Kidney (tissue), 14 donors: ENCODE measurements around the gene ELK3. TPM values are rescaled to one million over a fixed set of nuclear protein-coding genes. Genes with fewer than 3 reads are reported as not detected.
A peak's percentile ranks its signal among the peaks of the same experiment; 100 is the strongest.

Experiments
- DNase-seq, 5 donors: peaks; one replicate each; pipeline ENCODE4 v3.0.0-alpha.2; 2013 to 2020
- FAIRE-seq: peaks from 2 replicates; lab custom pipeline; 2012; peaks lifted over from hg19 to GRCh38; lab: Jason Lieb, UNC
- H3K27ac ChIP-seq, 2 donors: one replicate each; pipeline ENCODE4 v1.7.0; 2013; ENCODE audit warnings: low read depth in 2 of 2, low read length in 2 of 2, inconsistent platforms in 1 of 2
- H3K27me3 ChIP-seq: one replicate; pipeline ENCODE4 v1.7.1; 2013; ENCODE audit warnings: low read length, inconsistent platforms; ENCODE audit not compliant: control insufficient read depth, insufficient read depth
- H3K36me3 ChIP-seq, 3 donors: one replicate each; pipeline versions ENCODE4 v1.7.0 to v1.7.1; 2013; ENCODE audit warnings: low read length in 3 of 3, control low read depth in 1 of 3, inconsistent platforms in 1 of 3; ENCODE audit not compliant: insufficient read depth in 3 of 3, control insufficient read depth in 2 of 3
- H3K4me1 ChIP-seq, 3 donors: one replicate each; pipeline versions ENCODE4 v1.7.0 to v1.7.1; 2013; ENCODE audit warnings: low read length in 3 of 3, inconsistent platforms in 1 of 3, low read depth in 1 of 3; ENCODE audit not compliant: control insufficient read depth in 2 of 3, insufficient read depth in 2 of 3
- H3K4me3 ChIP-seq, 3 donors: one replicate each; pipeline versions ENCODE4 v1.7.0 to v1.8.1; 2013; ENCODE audit warnings: low read length in 3 of 3, control low read depth in 1 of 3, inconsistent platforms in 1 of 3
- H3K9ac ChIP-seq, 3 donors: one replicate each; pipeline versions ENCODE4 v1.7.0 to v1.7.1; 2013; ENCODE audit warnings: low read length in 3 of 3, control low read depth in 1 of 3, inconsistent platforms in 1 of 3
- H3K9me3 ChIP-seq, 3 donors: one replicate each; pipeline versions ENCODE4 v1.7.0 to v1.7.1; 2013; ENCODE audit warnings: low read length in 3 of 3, control low read depth in 1 of 3, inconsistent platforms in 1 of 3; ENCODE audit not compliant: control insufficient read depth in 2 of 3, insufficient read depth in 1 of 3
- intact Hi-C: fragments of 100-400 bp; cut with DNase I; formaldehyde crosslinking; loops from one replicate; pipeline ENCODE4 v1.11.1; 2022
- polyA plus RNA-seq: library from polyadenylated mRNA; stranded (reverse); fragments of 350-450 nt; fragmentation: Illumina TruSeq; extraction: RNeasy Lipid Tissue Mini Kit (QIAGEN cat#74804); gene quantifications from one replicate; pipeline ENCODE4 v1.2.3, GENCODE V29; 2014; ENCODE audit warnings: low read depth, low replicate concordance; ENCODE audit not compliant: insufficient read depth
- total RNA-seq: library from RNA; stranded (reverse); fragmentation: NEBNext Ultra II Directional; extraction: Animal tissue kit (Norgen Biotek cat#: 25700); gene quantifications from one replicate; pipeline ENCODE4 v1.2.1, GENCODE V29; 2021
- TF ChIP-seq, protein P1 (sequence below): IDR thresholded peaks from 3 replicates; pipeline ENCODE4 v1.5.1; 2012; ENCODE audit warnings: mild to moderate bottlenecking, moderate library complexity, borderline replicate concordance; ENCODE audit not compliant: insufficient read depth; ENCODE audit errors: extremely low read depth
- donor health status: control.
- donor health status: control.
- donor health status: control.
- donor health status: control.
- donor health status: control.
- donor health status: DM: yes; HTN: yes; CAD: no.
- donor health status: Normal renal cell carcinoma (clear cell type).

ELK3 gene
- total and polyA plus RNA-seq, 2 donors from 2014 or later = 10.5 to 59.5 TPM

DNA sequence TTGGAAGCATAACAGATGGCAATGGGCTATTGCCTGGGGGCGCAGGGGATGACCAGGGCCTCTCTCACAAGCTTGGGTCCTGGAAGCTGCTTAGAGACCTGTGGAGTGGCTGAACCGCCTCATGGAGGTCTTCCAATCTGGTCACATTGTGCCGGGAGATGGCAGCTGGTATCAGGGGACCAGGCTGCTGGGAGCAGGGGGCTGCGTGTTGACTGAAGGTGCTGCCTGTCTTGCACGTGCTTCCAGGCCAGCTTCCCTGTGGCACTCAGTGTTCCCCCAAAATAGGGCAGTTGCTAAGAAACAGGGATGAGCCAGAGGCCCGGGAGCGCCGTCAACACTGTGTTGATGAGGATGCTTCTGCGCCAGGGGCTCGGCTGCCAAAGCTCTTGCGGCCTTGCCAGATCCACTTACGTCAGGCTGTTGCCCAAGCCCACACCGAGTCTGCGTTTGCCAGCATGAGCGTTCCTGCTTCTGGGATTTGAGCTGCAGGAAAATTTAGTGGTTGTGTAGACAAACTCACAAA, 39.8 kb downstream of the ELK3 start:
- no peak overlapping the region for H3K9ac ChIP-seq
- H3K4me3 ChIP-seq = no peak overlapping the region
- TF ChIP-seq, protein P1, sequence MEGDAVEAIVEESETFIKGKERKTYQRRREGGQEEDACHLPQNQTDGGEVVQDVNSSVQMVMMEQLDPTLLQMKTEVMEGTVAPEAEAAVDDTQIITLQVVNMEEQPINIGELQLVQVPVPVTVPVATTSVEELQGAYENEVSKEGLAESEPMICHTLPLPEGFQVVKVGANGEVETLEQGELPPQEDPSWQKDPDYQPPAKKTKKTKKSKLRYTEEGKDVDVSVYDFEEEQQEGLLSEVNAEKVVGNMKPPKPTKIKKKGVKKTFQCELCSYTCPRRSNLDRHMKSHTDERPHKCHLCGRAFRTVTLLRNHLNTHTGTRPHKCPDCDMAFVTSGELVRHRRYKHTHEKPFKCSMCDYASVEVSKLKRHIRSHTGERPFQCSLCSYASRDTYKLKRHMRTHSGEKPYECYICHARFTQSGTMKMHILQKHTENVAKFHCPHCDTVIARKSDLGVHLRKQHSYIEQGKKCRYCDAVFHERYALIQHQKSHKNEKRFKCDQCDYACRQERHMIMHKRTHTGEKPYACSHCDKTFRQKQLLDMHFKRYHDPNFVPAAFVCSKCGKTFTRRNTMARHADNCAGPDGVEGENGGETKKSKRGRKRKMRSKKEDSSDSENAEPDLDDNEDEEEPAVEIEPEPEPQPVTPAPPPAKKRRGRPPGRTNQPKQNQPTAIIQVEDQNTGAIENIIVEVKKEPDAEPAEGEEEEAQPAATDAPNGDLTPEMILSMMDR = no peak
- no peaks in the 10 kb centered on the region for H3K9me3 ChIP-seq
- H3K4me1 ChIP-seq = peaks cover 0 to 12% (median 0%) of the 10 kb centered on the region in 3 donors
- no peak for FAIRE-seq
- H3K27me3 ChIP-seq = no peaks in the 10 kb centered on the region
- peak overlapping the region in 1 of 2 donors; percentile 27 for H3K27ac ChIP-seq
- H3K36me3 ChIP-seq = peaks cover 0 to 3% (median 0%) of the 10 kb centered on the region in 3 donors
- no peak for DNase-seq
- intact Hi-C loops = loop anchor here (10.0 kb wide), 1 partner anchor 171 kb away; the partner anchor contains the start of gene CDK17

DNA sequence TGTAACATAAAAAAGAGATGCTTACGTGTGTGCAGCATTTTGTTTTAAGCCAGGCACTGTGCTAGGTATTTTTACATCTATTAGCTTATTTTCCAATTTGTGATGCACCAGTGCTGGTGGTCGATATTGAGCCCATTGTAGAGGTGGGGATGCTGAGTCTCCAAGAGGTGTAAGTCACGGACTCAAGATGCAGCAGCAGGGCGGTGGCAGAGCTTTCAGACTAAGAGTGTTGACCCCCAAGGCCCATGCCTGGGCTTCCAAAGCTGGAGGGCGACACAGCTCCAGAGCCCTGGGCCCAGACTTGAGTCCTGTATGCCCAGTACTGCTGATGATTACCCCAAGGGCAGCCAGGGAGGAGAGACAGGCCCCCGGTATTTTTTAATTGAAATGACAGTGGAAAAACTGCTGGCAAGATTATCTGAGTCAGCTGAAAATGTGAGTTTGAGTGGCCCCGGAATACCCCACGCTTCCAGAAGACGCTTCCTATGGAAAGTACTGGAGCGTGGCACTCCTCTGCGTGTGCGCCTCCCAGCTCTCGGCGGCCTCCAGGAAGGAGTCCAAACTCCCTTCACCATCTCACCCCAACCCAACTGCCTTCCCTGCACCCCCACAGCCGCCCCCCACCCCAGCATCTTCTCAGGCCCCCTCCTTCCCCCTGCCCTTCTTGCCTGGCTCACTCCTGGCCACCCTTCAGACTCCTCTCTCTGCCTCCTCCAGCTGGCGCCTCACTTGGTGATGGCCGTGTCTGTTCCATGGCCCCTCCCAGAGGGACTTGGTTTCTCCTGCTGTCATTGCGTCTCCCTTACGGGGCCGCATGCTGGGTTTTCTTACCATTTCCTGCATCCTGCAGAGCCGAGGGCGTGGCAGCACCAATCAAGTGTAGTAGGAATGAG, 40.7 kb downstream of the ELK3 start:
- DNase-seq = no peak
- H3K9ac ChIP-seq = no peak overlapping the region
- intact Hi-C loops = loop anchor here (10.0 kb wide), 1 partner anchor 170 kb away; the partner anchor contains the start of gene CDK17
- H3K36me3 ChIP-seq = peaks cover 0 to 3% (median 0%) of the 10 kb centered on the region in 3 donors
- TF ChIP-seq, protein P1 = no peak
- H3K4me3 ChIP-seq = no peak overlapping the region
- FAIRE-seq = no peak
- no peaks in the 10 kb centered on the region for H3K9me3 ChIP-seq
- H3K4me1 ChIP-seq = peaks cover 0 to 12% (median 0%) of the 10 kb centered on the region in 3 donors
- no peak overlapping the region for H3K27ac ChIP-seq
- H3K27me3 ChIP-seq = no peaks in the 10 kb centered on the region

DNA sequence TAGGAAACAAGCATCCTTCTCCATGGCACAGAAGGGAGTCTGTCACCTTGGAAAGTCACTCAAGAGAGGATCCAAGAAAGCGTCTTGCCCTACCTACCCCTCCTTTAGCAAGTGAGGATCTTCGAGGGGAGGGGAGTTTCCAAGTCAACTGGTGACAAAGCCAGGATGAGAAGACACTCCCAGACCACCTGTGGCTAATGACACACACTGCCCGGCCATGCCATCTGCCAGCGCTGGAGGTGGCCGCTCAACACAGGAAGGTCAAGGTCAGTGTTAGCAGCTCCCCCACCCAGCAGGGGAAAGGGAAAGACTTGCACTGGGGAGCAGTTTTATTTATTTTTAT, 41.3 kb downstream of the ELK3 start:
- FAIRE-seq (no peak), DNase-seq (no peak)
- Histone ChIP-seq H3K27ac (no peak overlapping the region), H3K9ac (no peak overlapping the region), H3K4me3 (no peak overlapping the region), H3K4me1 (peaks cover 0 to 12% (median 0%) of the 10 kb centered on the region in 3 donors), H3K27me3 (no peaks in the 10 kb centered on the region), H3K36me3 (peaks cover 0 to 3% (median 0%) of the 10 kb centered on the region in 3 donors), H3K9me3 (no peaks in the 10 kb centered on the region)
- intact Hi-C loops = loop anchor here (10.0 kb wide), 1 partner anchor 169 kb away; the partner anchor contains the start of gene CDK17
- TF ChIP-seq, protein P1 = no peak
